Breast epithelium (tissue), 4 donors: ENCODE measurements around the gene BCL2L12. TPM values are rescaled to one million over a fixed set of nuclear protein-coding genes. Genes with fewer than 3 reads are reported as not detected.

Source experiments
- DNase-seq, 2 donors: peaks; one replicate each; pipeline ENCODE4 v3.0.0-alpha.2; 2019; ENCODE audit warnings: low spot score in 2 of 2
- H3K27ac ChIP-seq, 2 donors: fragments of 200-600 bp; sonication (generic) in 1 of 2; one replicate each; pipeline ENCODE4 v1.5.1; 2016 to 2019; ENCODE audit warnings: mild to moderate bottlenecking in 1 of 2
- H3K27me3 ChIP-seq, 2 donors: fragments of 200-600 bp; sonication (generic) in 1 of 2; one replicate each; pipeline versions ENCODE4 v1.5.1 to v1.6.0; 2017 to 2019; ENCODE audit warnings: control low read depth in 1 of 2, mild to moderate bottlenecking in 1 of 2
- H3K36me3 ChIP-seq: fragments of 200-600 bp; one replicate; pipeline ENCODE4 v1.5.1; 2019
- H3K4me1 ChIP-seq, 2 donors: fragments of 200-600 bp; sonication (generic); one replicate each; pipeline ENCODE4 v1.5.1; 2016 to 2019; ENCODE audit warnings: control low read depth in 1 of 2
- H3K4me3 ChIP-seq, 3 donors: fragments of 200-600 bp; sonication (generic); 1 replicate in 2 of 3; 2 replicates in 1 of 3; pipeline ENCODE4 v1.5.1; 2016 to 2019; ENCODE audit warnings: mild to moderate bottlenecking in 3 of 3, moderate library complexity in 2 of 3
- H3K9me3 ChIP-seq, 2 donors: fragments of 200-600 bp; sonication (generic) in 1 of 2; one replicate each; pipeline ENCODE4 v1.5.1; 2016 to 2019; ENCODE audit warnings: control low read depth in 1 of 2
- CTCF ChIP-seq, 3 donors: fragments of 450-650 bp; IDR thresholded peaks; one replicate each; pipeline ENCODE4 v1.5.1; 2016 to 2017; ENCODE audit warnings: antibody characterized with exemption in 3 of 3, mild to moderate bottlenecking in 3 of 3, moderate library complexity in 3 of 3
- POLR2A ChIP-seq: fragments of 450-650 bp; IDR thresholded peaks from one replicate; pipeline ENCODE4 v1.6.1; 2016; ENCODE audit warnings: antibody characterized with exemption, mild to moderate bottlenecking, moderate library complexity
- POLR2AphosphoS5 ChIP-seq, 3 donors: sonication (generic); formaldehyde crosslinking; IDR thresholded peaks; one replicate each; pipeline ENCODE4 v1.6.1; 2017; ENCODE audit warnings: antibody characterized with exemption in 3 of 3
- intact Hi-C: fragments of 100-400 bp; cut with DNase I; formaldehyde crosslinking; loops from one replicate; pipeline ENCODE4 v1.15.1; 2023; ENCODE audit warnings: low total_unique reads
- total RNA-seq, 3 donors: library from RNA; depleted of rRNA; stranded (reverse); fragments of >200 nt; gene quantifications; one replicate each; pipeline ENCODE4 v1.1.0, GENCODE V29; 2016

BCL2L12 gene
- total RNA-seq, 3 donors from 2014 or later, result 5.1 to 11.7 (median 8.5) TPM

GRCh38 chr19:49656456-49657109 is 9.2 kb upstream of the BCL2L12 start:
- no peak for TF ChIP-seq CTCF (IDR thresholded peaks at IDR 0.05)
- TF ChIP-seq POLR2A, result no peak
- TF ChIP-seq POLR2AphosphoS5 (IDR thresholded peaks at IDR 0.05), result no peak
- Histone ChIP-seq H3K36me3 (peaks cover 16% of the 10 kb centered on the region), H3K4me1 (no peaks in the 10 kb centered on the region), H3K9me3 (no peaks in the 10 kb centered on the region), H3K27ac (no peak overlapping the region), H3K4me3 (no peak overlapping the region), H3K27me3 (no peaks in the 10 kb centered on the region)
- DNase-seq, result no peak
- intact Hi-C loops, result no loop called here

- TF ChIP-seq POLR2AphosphoS5 (IDR thresholded peaks at IDR 0.05) (no peak), CTCF (IDR thresholded peaks at IDR 0.05) (no peak), POLR2A (no peak)
- no peaks in the 10 kb centered on the region for H3K27me3 ChIP-seq
- H3K36me3 ChIP-seq, result peaks cover 7% of the 10 kb centered on the region
- DNase-seq, result no peak
- H3K4me1 ChIP-seq, result no peaks in the 10 kb centered on the region
- no peaks in the 10 kb centered on the region for H3K9me3 ChIP-seq
- H3K4me3 ChIP-seq, result no peak overlapping the region
- no peak overlapping the region for H3K27ac ChIP-seq
- intact Hi-C loops, result no loop called here
Measured at GRCh38 chr19:49657493-49658138, 8.1 kb upstream of the BCL2L12 start.

GRCh38 chr19:49658139-49658517 is 7.6 kb upstream of the BCL2L12 start:
- H3K4me3 ChIP-seq, result no peak overlapping the region
- intact Hi-C loops, result no loop called here
- DNase-seq, result no peak
- H3K27me3 ChIP-seq, result no peaks in the 10 kb centered on the region
- no peaks in the 10 kb centered on the region for H3K4me1 ChIP-seq
- TF ChIP-seq POLR2AphosphoS5 (IDR thresholded peaks at IDR 0.05) (no peak), POLR2A (no peak), CTCF (IDR thresholded peaks at IDR 0.05) (no peak)
- H3K36me3 ChIP-seq, result peaks cover 7% of the 10 kb centered on the region
- no peak overlapping the region for H3K27ac ChIP-seq
- no peaks in the 10 kb centered on the region for H3K9me3 ChIP-seq

GRCh38 chr19:49658566-49659442 is 6.9 kb upstream of the BCL2L12 start:
- intact Hi-C loops, result no loop called here
- H3K4me1 ChIP-seq, result no peaks in the 10 kb centered on the region
- TF ChIP-seq POLR2A, result no peak
- TF ChIP-seq POLR2AphosphoS5 (IDR thresholded peaks at IDR 0.05), result no peak
- no peak for TF ChIP-seq CTCF (IDR thresholded peaks at IDR 0.05)
- H3K36me3 ChIP-seq, result peaks cover 7% of the 10 kb centered on the region
- no peak overlapping the region for H3K4me3 ChIP-seq
- DNase-seq, result no peak
- H3K9me3 ChIP-seq, result no peaks in the 10 kb centered on the region
- no peaks in the 10 kb centered on the region for H3K27me3 ChIP-seq
- no peak overlapping the region for H3K27ac ChIP-seq
